ENCODE data around the gene PRH1. TPM values are rescaled to one million over a fixed set of nuclear protein-coding genes. Genes with fewer than 3 reads are reported as not detected.

The PRH1 gene
- total RNA-seq, 1 donor from 2014 or later, result 13.9 TPM

- no peaks in the 10 kb centered on the region for H3K27me3 ChIP-seq (ENCODE audit: low read depth)
- H3K9me3 ChIP-seq, result peaks cover 13% of the 10 kb centered on the region
- DNase-seq (no peak), ATAC-seq (no peak)
- no peak for TF ChIP-seq CTCF (IDR thresholded peaks at IDR 0.05)
- H3K36me3 ChIP-seq, result no peaks in the 10 kb centered on the region
- intact Hi-C loops (cut with DNase I), result no loop called here
- no peak within 1 kb of the TSS for H3K4me3 ChIP-seq
- H3K27ac ChIP-seq, result no peak within 1 kb of the TSS
- H3K4me1 ChIP-seq, result no peaks in the 10 kb centered on the region
These were observed 25.4 kb upstream of the PRH1 start, which contains the start of gene TAS2R13 for GRCh38 chr12:10909462-10909861. TAS2R13 (minus strand) TSS chr12:10909562; CDS start chr12:10909298, 264 bp downstream.

GRCh38 chr12:10904686-10905085 lies 20.6 kb upstream of the PRH1 start:
- H3K27me3 ChIP-seq (ENCODE audit: low read depth), result no peaks in the 10 kb centered on the region
- peaks cover 34% of the 10 kb centered on the region for H3K9me3 ChIP-seq
- no peak for DNase-seq
- no peak for ATAC-seq
- H3K4me1 ChIP-seq, result no peaks in the 10 kb centered on the region
- intact Hi-C loops (cut with DNase I), result no loop called here
- TF ChIP-seq CTCF (IDR thresholded peaks at IDR 0.05), result no peak
- no peak overlapping the region for H3K27ac ChIP-seq
- H3K36me3 ChIP-seq, result no peaks in the 10 kb centered on the region
- H3K4me3 ChIP-seq, result no peak overlapping the region

DNA sequence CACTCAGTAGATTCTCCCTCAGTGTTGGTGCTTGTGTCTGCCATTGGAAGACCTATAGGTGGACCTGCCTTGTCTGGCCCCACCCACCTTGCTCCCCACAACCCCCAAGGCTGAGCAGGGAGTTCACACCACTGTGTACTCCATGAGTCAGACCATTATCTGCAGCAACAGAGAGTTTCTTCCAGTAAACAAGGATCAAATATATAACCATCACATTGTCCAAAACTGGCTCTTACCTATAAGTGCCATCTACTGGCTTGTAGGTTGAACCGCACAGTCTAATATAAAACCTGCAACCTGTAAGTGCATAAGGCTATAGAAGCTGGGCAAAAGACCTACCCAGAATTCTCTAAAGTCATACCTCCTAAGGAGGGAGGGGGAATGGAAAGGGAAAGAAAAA lies 17.4 kb upstream of the PRH1 start:
- no peak for ATAC-seq
- intact Hi-C loops (cut with DNase I), result no loop called here

GRCh38 chr12:10900972-10901371 lies 16.9 kb upstream of the PRH1 start:
- TF ChIP-seq CTCF (IDR thresholded peaks at IDR 0.05), result no peak
- no peak overlapping the region for H3K27ac ChIP-seq
- no peak overlapping the region for H3K4me3 ChIP-seq
- intact Hi-C loops (cut with DNase I), result no loop called here
- DNase-seq (no peak), ATAC-seq (no peak)
- no peaks in the 10 kb centered on the region for H3K27me3 ChIP-seq (ENCODE audit: low read depth)
- H3K9me3 ChIP-seq, result peaks cover 34% of the 10 kb centered on the region
- no peaks in the 10 kb centered on the region for H3K4me1 ChIP-seq
- no peaks in the 10 kb centered on the region for H3K36me3 ChIP-seq

More for the DNA sequence above, 17.4 kb upstream of the PRH1 start:
- DNase-seq, result no peak
- TF ChIP-seq CTCF (IDR thresholded peaks at IDR 0.05), result no peak
- H3K36me3 ChIP-seq, result no peaks in the 10 kb centered on the region
- H3K27me3 ChIP-seq (ENCODE audit: low read depth), result no peaks in the 10 kb centered on the region
- no peak overlapping the region for H3K27ac ChIP-seq
- no peak overlapping the region for H3K4me3 ChIP-seq
- H3K9me3 ChIP-seq, result peaks cover 34% of the 10 kb centered on the region
- no peaks in the 10 kb centered on the region for H3K4me1 ChIP-seq

- Histone ChIP-seq H3K27me3 (ENCODE audit: low read depth) (no peaks in the 10 kb centered on the region), H3K4me3 (no peak overlapping the region), H3K4me1 (no peaks in the 10 kb centered on the region), H3K9me3 (peaks cover 32% of the 10 kb centered on the region), H3K27ac (no peak overlapping the region), H3K36me3 (no peaks in the 10 kb centered on the region)
- intact Hi-C loops (cut with DNase I), result no loop called here
- DNase-seq (no peak), ATAC-seq (no peak)
- TF ChIP-seq CTCF (IDR thresholded peaks at IDR 0.05), result no peak
These were observed 16.5 kb upstream of the PRH1 start for GRCh38 chr12:10900530-10900929.

- DNase-seq, result no peak
- Histone ChIP-seq H3K4me3 (no peak overlapping the region), H3K4me1 (no peaks in the 10 kb centered on the region), H3K36me3 (no peaks in the 10 kb centered on the region), H3K9me3 (peaks cover under 1% of the 10 kb centered on the region), H3K27me3 (ENCODE audit: low read depth) (no peaks in the 10 kb centered on the region), H3K27ac (no peak overlapping the region)
- no peak for ATAC-seq
- no peak for TF ChIP-seq CTCF (IDR thresholded peaks at IDR 0.05)
- intact Hi-C loops (cut with DNase I), result no loop called here
These were observed 12.8 kb upstream of the PRH1 start for GRCh38 chr12:10896854-10897253.
